ENCODE results near the gene CNPY2. TPM values are rescaled to one million over a fixed set of nuclear protein-coding genes. Genes with fewer than 3 reads are reported as not detected.
A peak's percentile ranks its signal among the peaks of the same experiment; 100 is the strongest.

Gene CNPY2
- total and polyA plus RNA-seq, 2 of the 13 experiments (the other 11 are each of a cell fraction or from before 2014, with no cell fraction given) = 285 to 356 TPM

GRCh38 chr12:56362130-56363059 is 46.6 kb upstream of the CNPY2 start, which contains the start of gene APOF (continued):
- TF ChIP-seq SAP130 (CRISPR knock-in tag; IDR thresholded peaks at IDR 0.05; ENCODE audit: low read depth) (peak; percentile 73), POGZ (CRISPR knock-in tag; IDR thresholded peaks at IDR 0.05) (no peak), ZMYM3 (CRISPR knock-in tag; IDR thresholded peaks at IDR 0.05) (peak; percentile 37; the same call in 1 of the 2 replicates), ZNF331 (CRISPR knock-in tag; IDR thresholded peaks at IDR 0.05) (peak; percentile 26; the same call in 1 of the 2 replicates), MYC (CRISPR knock-in tag; IDR thresholded peaks at IDR 0.05; ENCODE audit: borderline replicate concordance) (no peak), ZNF335 (CRISPR knock-in tag; IDR thresholded peaks at IDR 0.05) (no peak), ZFP90 (CRISPR knock-in tag; IDR thresholded peaks at IDR 0.05; ENCODE audit: borderline replicate concordance) (no peak), HOXD1 (CRISPR knock-in tag; IDR thresholded peaks at IDR 0.05) (peak; percentile 80; the same call in 1 of the 2 replicates), SCMH1 (CRISPR knock-in tag; IDR thresholded peaks at IDR 0.05; ENCODE audit: borderline replicate concordance) (no peak), ZNF354B (CRISPR knock-in tag; IDR thresholded peaks at IDR 0.05) (no peak), GFI1 (CRISPR knock-in tag; IDR thresholded peaks at IDR 0.05; ENCODE audit: borderline replicate concordance) (peak; percentile 55), ZNF318 (CRISPR knock-in tag; IDR thresholded peaks at IDR 0.05) (no peak), IRF2 (CRISPR knock-in tag; IDR thresholded peaks at IDR 0.05) (no peak), ZNF235 (CRISPR knock-in tag; IDR thresholded peaks at IDR 0.05; ENCODE audit: borderline replicate concordance) (no peak), MATR3 (CRISPR knock-in tag; IDR thresholded peaks at IDR 0.05) (no peak), RARA (CRISPR knock-in tag; IDR thresholded peaks at IDR 0.05) (peak; percentile 77), SP5 (CRISPR knock-in tag; IDR thresholded peaks at IDR 0.05; ENCODE audit: borderline replicate concordance, low read depth) (no peak), KDM4B (CRISPR knock-in tag; IDR thresholded peaks at IDR 0.05) (no peak), FOXK1 (CRISPR knock-in tag; IDR thresholded peaks at IDR 0.05; ENCODE audit: borderline replicate concordance, low read depth) (no peak)

Measured in HepG2 (cell line).